Measurements from ENCODE around the gene GDPD4.

GDPD4 gene

GRCh38 chr11:77171885-77172665 lies 129.4 kb downstream of the GDPD4 start:
- no peak for DNase-seq

- no peak for DNase-seq
Measured at GRCh38 chr11:77171254-77171653, 130.2 kb downstream of the GDPD4 start.

- DNase-seq, result no peak
Measured at GRCh38 chr11:77170107-77170506, 131.4 kb downstream of the GDPD4 start.

- no peak for DNase-seq
Measured at GRCh38 chr11:77167791-77168190, 133.7 kb downstream of the GDPD4 start.

- DNase-seq, result no peak
Measured at GRCh38 chr11:77167111-77167626, 134.3 kb downstream of the GDPD4 start.

All from effector CD4-positive, alpha-beta T cell (primary cell).